Suppressor macrophage (primary cell): Measurements from ENCODE around the gene DOCK4.

ENCODE experiments used
- DNase-seq, 4 experiments: peaks; one replicate each; pipeline ENCODE4 v3.0.0-alpha.2; 2020 to 2022

The DOCK4 gene

DNA sequence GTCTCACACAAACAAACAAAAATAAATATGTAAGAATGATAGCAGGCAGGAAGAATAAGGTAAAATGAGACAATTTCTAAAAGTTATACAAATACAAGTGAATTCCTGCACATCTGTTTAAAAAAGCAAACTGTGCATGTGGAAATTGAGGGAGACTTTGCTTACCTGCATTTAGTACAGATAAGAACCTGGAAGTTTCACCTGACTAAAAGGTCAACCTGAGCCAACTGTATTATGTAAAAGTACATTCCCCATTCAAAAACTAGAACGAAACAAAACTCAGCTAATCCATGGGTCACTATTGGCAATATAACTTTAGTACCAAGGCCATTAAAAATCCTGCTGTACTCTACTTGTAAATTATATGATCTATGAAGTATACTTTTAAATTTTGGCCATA lies 127.1 kb downstream of the DOCK4 start:
- DNase-seq = no peak

DNA sequence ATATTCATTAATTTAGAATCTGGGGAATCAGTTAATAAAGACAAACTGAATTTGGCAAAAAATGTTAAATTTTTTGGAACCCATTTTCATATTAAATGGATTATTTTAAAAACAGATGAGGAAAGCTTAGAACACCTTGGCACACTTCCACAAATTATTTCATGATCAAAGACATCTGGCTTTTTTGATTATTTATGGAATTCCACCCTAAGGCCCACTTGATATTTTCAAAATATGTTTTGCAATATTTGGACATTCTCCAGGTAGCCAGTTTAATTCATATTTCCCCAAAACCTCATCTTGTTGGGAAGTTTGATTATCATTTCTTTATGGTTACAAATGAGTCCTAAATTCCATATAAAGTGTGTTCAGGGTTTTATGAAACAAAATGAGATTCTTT lies 129.9 kb downstream of the DOCK4 start:
- DNase-seq = no peak

- no peak for DNase-seq
These were observed 131.7 kb downstream of the DOCK4 start for GRCh38 chr7:112074464-112074863.

DNA sequence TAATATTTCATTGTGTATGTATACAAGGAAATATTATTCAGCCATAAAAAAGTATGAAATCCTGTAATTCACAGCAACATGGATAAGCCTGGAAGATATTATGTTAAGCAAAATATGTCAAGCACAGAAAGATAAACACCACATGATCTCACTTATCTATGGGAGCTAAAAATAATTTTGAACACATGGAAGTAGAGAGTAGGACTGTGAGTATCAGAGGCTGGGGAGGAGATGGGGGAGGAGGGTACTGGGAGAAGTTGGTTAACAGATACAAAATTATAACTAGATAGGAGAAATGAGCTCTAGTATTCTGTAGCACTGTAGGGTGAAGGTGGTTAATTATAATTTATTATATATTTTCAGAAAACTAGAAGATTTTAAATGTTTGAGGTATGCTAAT lies 132.7 kb downstream of the DOCK4 start:
- DNase-seq = no peak

- DNase-seq = no peak
These were observed 133.5 kb downstream of the DOCK4 start for GRCh38 chr7:112072541-112073245.

GRCh38 chr7:112071856-112072255 lies 134.3 kb downstream of the DOCK4 start:
- no peak for DNase-seq

DNA sequence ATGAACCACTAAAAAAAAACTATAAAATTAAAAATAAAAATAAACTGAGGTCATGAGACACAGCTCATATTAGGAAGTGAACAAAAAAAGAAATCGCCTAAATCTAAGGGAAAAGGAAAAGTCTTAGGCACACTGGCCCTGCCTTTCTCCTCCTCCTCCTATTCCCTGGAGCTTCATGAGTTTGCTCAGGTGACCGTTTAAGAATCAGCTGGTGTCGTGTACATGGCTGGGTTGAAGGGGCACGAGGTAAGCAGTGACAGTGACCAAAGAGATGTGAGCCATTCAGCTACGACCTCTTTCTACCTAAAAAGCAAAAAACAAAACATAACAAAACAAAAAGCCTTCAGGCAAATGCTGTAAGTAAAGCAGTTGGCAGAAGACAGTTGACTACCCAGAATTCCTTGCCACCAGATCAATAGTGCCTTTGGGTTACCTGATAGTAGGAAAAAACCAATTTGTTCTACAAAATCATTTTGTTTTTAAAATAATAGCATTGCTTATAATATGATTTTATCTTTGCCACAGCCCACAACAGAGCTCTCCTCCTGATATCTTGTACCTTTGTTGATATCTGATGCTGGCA lies 135.4 kb downstream of the DOCK4 start:
- no peak for DNase-seq

- peak in 1 of 4 experiments; percentile 22 for DNase-seq
These were observed 136.3 kb downstream of the DOCK4 start for GRCh38 chr7:112069879-112070321.

DNA sequence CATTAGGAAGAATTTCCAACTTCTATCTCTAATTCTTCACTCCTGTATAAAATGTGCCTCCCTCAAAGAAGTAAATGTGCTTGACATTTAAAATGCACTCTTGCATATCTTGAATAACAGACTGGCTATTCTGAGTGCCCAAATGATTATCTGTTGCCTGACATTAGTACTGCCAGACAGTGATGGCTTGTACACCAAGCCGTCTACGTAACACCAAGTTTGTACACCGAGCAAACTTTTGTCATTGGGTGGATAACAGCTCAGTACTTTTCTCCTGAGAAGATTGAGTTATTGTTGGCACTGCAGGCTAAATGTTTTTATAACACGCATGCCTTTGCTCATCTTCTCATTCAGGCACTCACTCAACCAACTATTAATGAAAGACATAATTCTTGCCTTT lies 137.2 kb downstream of the DOCK4 start:
- no peak for DNase-seq

- DNase-seq = no peak
These were observed 138.3 kb downstream of the DOCK4 start for GRCh38 chr7:112067632-112068540.

- DNase-seq = no peak
These were observed 139.0 kb downstream of the DOCK4 start for GRCh38 chr7:112067200-112067599.

DNA sequence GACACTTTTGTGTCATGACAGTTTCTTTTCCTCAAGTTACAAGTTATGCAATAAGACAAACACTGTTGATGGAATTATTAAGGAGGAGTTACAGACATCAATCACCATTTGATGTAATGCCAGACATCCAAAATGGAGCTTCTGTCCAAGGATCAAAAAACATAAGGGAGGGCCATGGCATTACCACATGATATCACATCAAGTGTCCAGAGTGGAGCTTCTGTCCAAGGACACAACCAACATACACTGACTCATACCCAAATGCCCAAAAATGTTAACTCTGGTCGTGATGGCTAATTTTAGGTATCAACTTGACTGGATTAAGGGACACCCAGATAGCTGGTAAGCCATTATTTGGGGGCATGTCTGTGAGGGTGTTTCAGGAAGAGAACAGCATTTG lies 140.4 kb downstream of the DOCK4 start:
- no peak for DNase-seq

DNA sequence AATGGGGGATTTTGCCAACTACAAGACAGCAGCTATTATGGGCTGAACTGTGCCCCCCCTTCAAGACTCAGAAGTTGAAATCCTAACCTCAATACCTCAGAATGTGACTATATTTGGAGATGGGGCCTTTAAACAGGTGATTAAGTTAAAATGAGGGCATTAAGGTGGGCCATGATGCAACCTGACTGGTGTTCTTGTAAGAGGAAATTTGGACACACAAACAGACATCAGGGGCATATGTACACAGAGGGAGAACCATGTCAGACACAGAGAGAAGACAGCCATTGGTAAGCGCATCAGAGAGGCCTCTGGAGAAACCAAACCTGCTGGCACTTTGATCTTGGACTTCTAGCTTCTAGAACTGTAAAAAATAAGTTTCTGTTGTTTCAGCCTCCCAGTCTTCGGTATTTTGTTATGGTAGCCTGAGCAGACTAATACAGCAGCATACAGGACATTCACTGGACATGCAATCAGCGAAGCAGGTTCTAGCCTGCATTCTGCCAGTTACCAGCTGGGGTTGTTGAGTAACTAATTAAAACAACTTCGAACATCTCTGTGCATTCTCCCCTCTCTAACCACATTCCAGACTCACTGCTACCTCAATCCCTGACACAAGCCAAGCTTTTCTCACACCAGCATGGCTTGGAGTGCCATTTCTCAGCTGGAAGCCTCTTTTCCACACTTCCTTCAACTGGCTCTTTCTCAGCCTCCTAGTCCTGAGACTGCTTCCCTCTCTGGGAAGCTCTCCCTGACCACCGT lies 141.4 kb downstream of the DOCK4 start:
- DNase-seq = no peak

DNA sequence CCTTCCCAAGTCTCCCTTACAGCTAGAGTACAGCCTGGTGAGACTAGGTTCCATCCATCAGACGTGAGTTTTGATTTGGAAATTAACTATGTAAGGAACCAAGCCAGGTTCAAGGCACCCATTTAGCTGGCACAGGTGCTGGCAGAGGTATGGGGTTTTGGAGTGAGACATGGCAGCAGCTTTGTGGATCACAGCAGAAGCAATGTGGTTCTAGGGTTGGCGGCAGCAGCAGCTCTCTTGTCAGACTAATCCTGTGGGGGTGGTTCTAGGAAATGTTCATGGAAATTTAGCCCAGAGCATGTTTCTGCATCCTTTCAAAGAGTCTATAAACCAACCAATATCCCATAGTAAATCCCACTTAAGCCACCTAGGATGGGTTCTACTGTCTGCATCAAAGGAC lies 142.2 kb downstream of the DOCK4 start:
- DNase-seq = no peak

DNA sequence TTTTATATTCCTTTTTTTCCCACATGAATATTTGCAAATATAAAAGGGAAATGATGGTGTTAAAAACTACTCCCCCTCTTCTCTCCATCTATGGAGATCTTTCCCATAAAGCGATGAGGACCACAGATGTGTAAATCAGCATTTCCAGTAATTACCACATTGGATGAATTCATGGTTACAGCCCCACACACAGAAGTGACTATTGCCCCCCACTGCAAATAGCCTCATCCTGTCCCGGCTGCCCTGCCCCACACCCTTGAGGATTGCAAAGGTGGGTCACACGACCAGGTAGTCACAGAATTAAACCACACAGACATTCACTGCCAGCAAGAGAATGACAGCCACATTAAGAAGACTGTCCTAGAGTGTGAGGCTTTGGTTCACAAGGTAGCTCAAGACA lies 145.1 kb downstream of the DOCK4 start:
- DNase-seq = no peak

DNA sequence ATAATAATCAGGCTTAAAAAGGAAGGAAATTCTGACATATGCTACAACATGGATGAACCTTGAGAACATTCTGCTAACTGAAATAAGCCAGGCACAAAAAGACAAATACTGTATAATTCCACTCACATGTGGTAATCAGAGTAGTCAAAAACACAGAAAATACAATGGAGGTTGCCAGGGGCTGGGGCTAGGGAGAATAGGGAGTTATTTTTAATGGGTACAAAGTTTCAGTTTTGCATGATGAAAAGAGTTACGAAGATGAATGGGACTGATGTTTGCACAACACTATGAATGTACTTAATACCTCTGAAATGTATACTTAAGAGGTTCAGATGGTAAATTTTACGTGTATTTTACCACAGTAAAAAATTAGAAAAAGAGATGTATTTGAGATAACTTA lies 145.6 kb downstream of the DOCK4 start:
- no peak for DNase-seq

GRCh38 chr7:112059675-112060074 lies 146.5 kb downstream of the DOCK4 start:
- DNase-seq = no peak

DNA sequence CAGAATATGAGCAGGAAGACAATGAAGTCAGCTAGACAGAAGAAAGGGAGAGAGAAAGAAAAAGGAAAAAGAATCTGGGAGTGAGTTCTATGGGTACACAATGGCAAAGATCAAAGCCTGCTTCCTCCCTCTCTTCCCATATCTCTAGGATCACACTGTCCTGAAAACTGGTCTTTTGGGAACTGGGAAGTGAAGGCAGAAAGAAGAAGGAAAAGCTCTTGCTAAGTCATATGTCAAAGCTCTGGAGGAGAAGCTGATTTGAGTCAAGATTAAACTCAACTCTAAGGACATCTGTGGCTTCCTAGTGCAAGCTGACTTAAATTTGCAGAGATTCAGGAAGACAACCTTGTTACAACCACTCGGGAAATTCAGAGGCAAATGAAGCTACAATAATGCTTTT lies 147.5 kb downstream of the DOCK4 start:
- peak; percentile 31 to 59 (median 46) for DNase-seq

DNA sequence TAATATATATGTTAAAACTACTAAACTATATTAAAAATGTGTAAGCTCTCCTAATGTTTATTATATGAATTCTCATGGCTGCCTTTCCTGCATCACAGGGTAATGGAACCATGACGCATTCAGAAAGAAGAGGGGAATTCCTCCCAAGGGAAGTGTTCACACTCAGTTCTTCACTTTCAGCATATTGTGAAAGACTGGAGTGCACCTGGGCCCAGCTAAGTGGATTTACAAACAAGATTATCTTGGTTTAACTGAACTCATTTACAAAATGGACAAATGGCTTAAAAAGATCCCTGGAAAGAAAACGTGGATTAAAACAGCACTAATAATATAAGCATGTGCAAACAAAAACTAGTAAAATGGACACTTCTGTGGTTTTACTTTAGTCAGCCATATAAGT lies 149.8 kb downstream of the DOCK4 start:
- DNase-seq = peak; percentile 27 to 61 (median 58)

DNA sequence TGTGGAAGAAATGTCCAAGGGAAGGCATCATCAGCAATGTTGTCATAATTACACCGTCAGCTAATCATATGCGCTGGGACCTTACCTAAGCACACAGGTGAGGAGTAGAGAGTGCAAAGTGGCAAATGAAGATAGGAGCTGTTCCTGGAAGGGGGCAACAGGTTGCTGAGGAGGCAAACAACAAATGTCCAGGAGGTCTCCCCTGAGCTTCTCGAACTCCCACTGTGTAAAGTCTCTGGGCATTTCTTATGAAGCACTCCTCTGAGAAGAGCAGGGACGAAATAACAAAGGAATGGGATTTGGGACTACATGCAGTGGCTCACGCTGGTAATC lies 152.5 kb downstream of the DOCK4 start:
- DNase-seq = no peak

DNA sequence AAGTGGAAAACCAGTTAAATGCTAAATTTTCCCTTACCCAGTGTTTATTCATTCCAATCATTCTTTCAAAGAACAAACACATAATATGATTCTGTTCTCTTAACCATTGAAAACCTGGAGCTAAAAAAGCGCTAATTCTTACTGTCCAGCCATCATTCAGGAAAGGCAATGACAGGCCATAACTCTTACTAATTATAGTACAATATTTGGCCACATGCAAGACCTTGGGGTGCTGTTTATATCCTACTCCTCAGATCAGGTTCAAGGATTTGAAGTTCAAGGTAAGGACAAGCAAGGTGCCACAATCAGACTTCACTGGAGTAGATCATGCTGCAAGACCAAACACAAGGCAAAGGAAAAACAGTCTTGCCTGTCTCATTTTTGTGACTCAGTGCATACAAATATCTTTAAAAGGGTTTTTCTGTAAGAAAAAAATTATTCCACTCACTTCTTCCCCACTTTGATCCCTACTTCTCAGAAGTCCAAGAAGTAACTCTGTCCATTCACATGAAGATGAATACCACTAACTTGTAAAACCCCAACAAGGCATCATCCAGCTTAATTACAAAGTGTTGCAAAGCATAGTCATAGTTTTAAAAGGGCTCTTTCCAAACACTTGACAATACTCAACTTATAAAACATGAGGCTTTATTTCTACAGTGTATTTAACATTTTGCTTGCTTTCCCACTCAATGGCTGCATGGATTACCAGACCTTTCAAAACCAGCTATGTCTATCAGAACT lies 153.0 kb downstream of the DOCK4 start:
- no peak for DNase-seq

DNA sequence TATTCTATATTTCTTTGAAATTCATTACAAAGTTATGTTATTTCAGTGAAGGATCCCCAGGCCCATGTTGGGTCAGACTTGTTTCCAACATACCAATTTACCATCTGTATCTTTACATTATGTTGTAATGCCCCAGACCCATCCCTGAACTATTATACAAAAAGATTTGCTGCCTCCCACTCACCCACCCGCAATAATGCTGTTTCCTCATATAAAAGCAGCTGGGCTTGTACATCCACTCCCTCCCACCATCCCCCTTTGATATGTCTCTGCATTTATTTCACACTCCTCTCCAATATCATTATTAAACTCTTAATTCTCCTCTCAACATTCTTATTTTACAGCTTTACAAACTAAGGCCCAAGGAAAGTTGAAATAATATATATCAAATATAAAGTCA lies 153.7 kb downstream of the DOCK4 start:
- DNase-seq = peak in 3 of 4 experiments; percentile 30 to 44 (median 41)
